IMR-90 (cell line): Measurements from ENCODE around the gene CSH2. TPM values are rescaled to one million over a fixed set of nuclear protein-coding genes. Genes with fewer than 3 reads are reported as not detected.

Source experiments
- ATAC-seq: fragments of 200-7000 bp; cut with Tn5 transposase; 2 replicates; pipeline ENCODE4 v1.9.1; 2020; ENCODE audit warnings: low read depth, mild to moderate bottlenecking, moderate library complexity
- BruUV-seq: library from RNA; stranded (reverse); fragments of 400-500 nt; replicated peaks from 2 replicates; lab custom pipeline; 2021; lab: Mats Ljungman, UMichigan
- CTCF ChIA-PET: fragments of 300-600 bp; formaldehyde crosslinking; extraction: SDS; loops from one replicate; lab custom pipeline; 2021; ENCODE audit warnings: antibody characterized with exemption; lab: Yijun Ruan, JAX
- POLR2A ChIA-PET: fragments of 300-600 bp; sonication (Branson Sonifier 250); formaldehyde crosslinking; loops from one replicate; lab custom pipeline; 2022; ENCODE audit warnings: antibody characterized with exemption; ENCODE audit not compliant: unreplicated experiment; lab: Charles Lee
- DNase-seq: peaks from one replicate; pipeline ENCODE4 v3.0.0; 2013
- H2AFZ ChIP-seq: replicated peaks from 2 replicates; pipeline ENCODE3; 2013; ENCODE audit warnings: low read length, mild to moderate bottlenecking; ENCODE audit not compliant: poor library complexity
- H2AK5ac ChIP-seq: 2 replicates; pipeline ENCODE4 v1.6.1; 2013; ENCODE audit warnings: low read depth, low read length, inconsistent platforms
- H2AK9ac ChIP-seq: replicated peaks from 2 replicates; pipeline ENCODE3; 2013; ENCODE audit warnings: mild to moderate bottlenecking, low read depth, low read length, moderate library complexity; ENCODE audit not compliant: poor library complexity
- H2BK120ac ChIP-seq: 2 replicates; pipeline ENCODE4 v1.6.1; 2013; ENCODE audit warnings: low read depth, low read length, inconsistent platforms
- H2BK15ac ChIP-seq: 3 replicates; pipeline ENCODE4 v1.6.1; 2013; ENCODE audit warnings: low read depth, low read length, inconsistent platforms
- H2BK20ac ChIP-seq: 2 replicates; pipeline ENCODE4 v1.6.1; 2013; ENCODE audit warnings: low read depth, mild to moderate bottlenecking, inconsistent platforms, low read length, moderate library complexity
- H2BK5ac ChIP-seq: 2 replicates; pipeline ENCODE4 v1.6.1; 2013; ENCODE audit warnings: mild to moderate bottlenecking, low read depth, low read length, inconsistent platforms; ENCODE audit not compliant: poor library complexity, severe bottlenecking
- H3K14ac ChIP-seq: replicated peaks from 2 replicates; pipeline ENCODE4 v1.6.1; 2013; ENCODE audit warnings: low read depth, low read length, inconsistent platforms
- H3K18ac ChIP-seq: 2 replicates; pipeline ENCODE4 v1.6.1; 2013; ENCODE audit warnings: low read depth, low read length, control low read depth
- H3K23ac ChIP-seq: 2 replicates; pipeline ENCODE4 v1.6.1; 2013; ENCODE audit warnings: low read depth, low read length, inconsistent platforms
- H3K27ac ChIP-seq: 2 replicates; pipeline ENCODE4 v1.5.1; 2013; ENCODE audit warnings: mild to moderate bottlenecking, control low read depth, low read length; ENCODE audit not compliant: insufficient read depth
- H3K27me3 ChIP-seq: 2 replicates; pipeline ENCODE4 v1.6.1; 2013; ENCODE audit warnings: low read length; ENCODE audit not compliant: control insufficient read depth, insufficient read depth
- H3K36me3 ChIP-seq: 2 replicates; pipeline ENCODE4 v1.6.1; 2013; ENCODE audit warnings: low read length, mixed read lengths; ENCODE audit not compliant: control insufficient read depth, insufficient read depth
- H3K4ac ChIP-seq: 2 replicates; pipeline ENCODE4 v1.6.1; 2013; ENCODE audit warnings: low read depth, low read length, inconsistent platforms
- H3K4me1 ChIP-seq: 2 replicates; pipeline ENCODE4 v1.6.1; 2013; ENCODE audit warnings: low read length, mixed read lengths; ENCODE audit not compliant: control insufficient read depth, insufficient read depth
- H3K4me2 ChIP-seq: 2 replicates; pipeline ENCODE4 v1.6.1; 2013; ENCODE audit warnings: low read depth, mild to moderate bottlenecking, control low read depth, low read length, moderate library complexity
- H3K4me3 ChIP-seq: 2 replicates; pipeline ENCODE4 v1.5.1; 2013; ENCODE audit warnings: low read depth, mild to moderate bottlenecking, control low read depth, low read length, moderate library complexity; ENCODE audit not compliant: insufficient read depth
- H3K56ac ChIP-seq: 2 replicates; pipeline ENCODE4 v1.6.1; 2013; ENCODE audit warnings: low read length, inconsistent platforms; ENCODE audit not compliant: insufficient read depth; ENCODE audit errors: extremely low read depth
- H3K79me1 ChIP-seq, 2 experiments: 2 replicates each; pipeline ENCODE4 v1.6.1; 2013; ENCODE audit warnings: low read length in 2 of 2, inconsistent platforms in 1 of 2, low read depth in 1 of 2
- H3K9ac ChIP-seq: 2 replicates; pipeline ENCODE4 v1.6.1; 2013; ENCODE audit warnings: low read depth, low read length, control low read depth
- H3K9me1 ChIP-seq: 2 replicates; pipeline ENCODE4 v1.6.1; 2013; ENCODE audit warnings: low read length, inconsistent platforms; ENCODE audit not compliant: insufficient read depth
- H3K9me3 ChIP-seq: 2 replicates; pipeline ENCODE4 v1.6.1; 2013; ENCODE audit warnings: low read length; ENCODE audit not compliant: control insufficient read depth, insufficient read depth
- H4K20me1 ChIP-seq: 2 replicates; pipeline ENCODE4 v1.6.1; 2013; ENCODE audit warnings: low read length, inconsistent platforms; ENCODE audit not compliant: insufficient read depth
- H4K5ac ChIP-seq: 2 replicates; pipeline ENCODE4 v1.6.1; 2013; ENCODE audit warnings: mild to moderate bottlenecking, low read depth, low read length, control low read depth
- H4K8ac ChIP-seq, 2 experiments: 2 replicates each; pipeline ENCODE4 v1.6.1; 2013; ENCODE audit warnings: low read depth in 2 of 2, low read length in 2 of 2, control low read depth in 1 of 2, inconsistent platforms in 1 of 2
- H4K91ac ChIP-seq: 2 replicates; pipeline ENCODE4 v1.6.1; 2013; ENCODE audit warnings: low read depth, low read length, inconsistent platforms; ENCODE audit not compliant: insufficient read depth
- BHLHE40 ChIP-seq: fragments of 150-350 bp; IDR thresholded peaks from 2 replicates; pipeline ENCODE4 v1.6.1; 2016; ENCODE audit warnings: mild to moderate bottlenecking, low read depth, low read length
- MXI1 ChIP-seq: IDR thresholded peaks from 2 replicates; pipeline ENCODE4 v1.6.1; 2012; ENCODE audit warnings: low read depth, mild to moderate bottlenecking, low read length, moderate library complexity, borderline replicate concordance
- SMC3 ChIP-seq: fragments of 150-350 bp; IDR thresholded peaks from 2 replicates; pipeline ENCODE4 v1.6.1; 2016; ENCODE audit warnings: low read depth, mild to moderate bottlenecking, antibody characterized with exemption, low read length, moderate library complexity
- whole genome bisulfite sequencing, 2 experiments: methylation state at CpG; one replicate each; pipeline versions ENCODE4 v1.1.5 to v1.1.7; 2013; ENCODE audit warnings: missing lambda C conversion rate in 2 of 2; ENCODE audit not compliant: insufficient read length in 1 of 2; ENCODE audit errors: extremely low coverage in 2 of 2; 5-methylcytosine and 5-hydroxymethylcytosine counted together
- dilution Hi-C: fragments of 300-500 bp; cut with HindIII; formaldehyde crosslinking; loops from one replicate; pipeline ENCODE4 v1.14.3; 2018; ENCODE audit warnings: low sequenced_read_pairs; ENCODE audit not compliant: unreplicated experiment
- in situ Hi-C: fragments of 300-500 bp; cut with MboI; formaldehyde crosslinking; loops from 3 replicates; pipeline ENCODE4 v1.14.3; 2019; ENCODE audit warnings: low sequenced_read_pairs, inconsistent platforms, mixed read lengths
- intact Hi-C: fragments of 100-400 bp; cut with micrococcal nuclease; formaldehyde crosslinking; loops from 2 replicates; pipeline ENCODE4 v1.10.0; 2022
- polyA plus RNA-seq, 3 experiments: library from polyadenylated mRNA; depleted of rRNA; stranded (reverse); fragments of >200 nt; gene quantifications; 2 replicates each; pipeline ENCODE4 v1.2.3, GENCODE V29; 2012; ENCODE audit warnings: low replicate concordance in 1 of 3
- total RNA-seq: library from RNA; depleted of rRNA; stranded (reverse); fragments of >200 nt; gene quantifications from 2 replicates; pipeline ENCODE4 v1.2.3, GENCODE V29; 2012

Gene CSH2
- total and polyA plus RNA-seq, 2 of the 4 experiments (the other 2 are of a cell fraction), result not detected

DNA sequence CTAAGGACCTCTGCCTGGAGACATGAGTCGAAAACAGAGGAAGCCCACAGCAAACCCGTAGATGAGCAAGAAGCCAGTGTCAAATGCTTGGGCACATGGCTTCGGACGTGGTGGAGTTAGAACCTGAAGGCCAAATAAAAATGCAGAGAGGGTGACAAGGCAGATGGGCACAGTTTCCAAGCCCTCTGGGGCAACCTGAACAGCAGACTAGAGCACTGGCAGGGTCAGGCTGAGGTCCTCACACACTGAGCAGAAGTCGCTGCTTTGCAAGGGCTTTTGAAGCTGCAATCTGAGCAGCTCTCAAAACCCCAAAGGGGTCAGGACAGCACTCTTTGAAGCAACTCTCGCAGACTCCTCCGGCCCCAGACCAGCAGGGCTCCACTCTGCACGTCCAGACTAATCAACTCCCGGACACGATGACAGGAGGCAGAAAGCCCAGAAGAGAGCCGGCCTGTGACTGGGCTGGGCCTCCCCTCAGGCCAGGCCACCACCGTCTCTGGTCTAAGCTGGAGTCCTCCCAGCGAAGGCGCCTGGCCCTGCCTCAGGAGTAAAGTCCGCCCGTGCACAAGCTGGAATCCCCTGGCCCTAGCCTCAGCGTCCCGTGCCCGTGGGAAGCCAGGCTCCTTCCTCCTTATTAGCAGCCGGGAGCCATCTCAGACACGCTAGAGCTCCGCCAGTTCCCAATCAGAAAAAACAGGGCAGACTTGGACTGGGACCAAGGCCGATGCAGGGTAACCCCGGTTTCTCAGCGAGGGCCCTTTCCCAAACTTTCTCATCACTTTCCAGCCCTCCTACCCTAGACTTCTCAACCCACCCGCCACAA lies 31.9 kb downstream of the CSH2 start:
- intact Hi-C loops, result no loop called here
- H3K14ac ChIP-seq, result peak overlapping the region; percentile 59
- ATAC-seq (peak; percentile 5), DNase-seq (peak; percentile 34)
- peaks cover 10 to 54% of the 10 kb centered on the region in 2 experiments; a peak in 3 of 4 replicates for H3K79me1 ChIP-seq
- dilution Hi-C loops, result no loop called here
- H2AFZ ChIP-seq, result peak overlapping the region; percentile 96
- H3K18ac ChIP-seq, result no peak overlapping the region; the same call in 1 of the 2 replicates
- peaks cover 34% of the 10 kb centered on the region for H4K20me1 ChIP-seq
- TF ChIP-seq SMC3, result no peak
- 0 out of 2 replicates have a peak, but pooled peaks have one; percentile 28 for TF ChIP-seq MXI1
- TF ChIP-seq BHLHE40, result peak; percentile 23; the same call in 1 of the 2 replicates
- peak overlapping the region; percentile 91 for H2AK9ac ChIP-seq
- H3K4ac ChIP-seq, result peak overlapping the region; percentile 65
- no TSS peak for BruUV-seq
- peak overlapping the region; percentile 94 for H3K4me2 ChIP-seq
- H3K9me3 ChIP-seq, result no peaks in the 10 kb centered on the region
- 5% methylated on average over 14 of the region's 26 CpGs; no CpG with 5 or more reads in 1 of the 2 experiments for WGBS, 2 experiments
- ChIA-PET CTCF (no interaction called here), POLR2A (no interaction called here)
- peak overlapping the region; percentile 81 for H3K4me3 ChIP-seq
- H2BK120ac ChIP-seq, result no peak overlapping the region; the same call in 1 of the 2 replicates
- peak overlapping the region; percentile 58 for H4K91ac ChIP-seq
- H3K56ac ChIP-seq, result peak overlapping the region; percentile 79
- peak overlapping the region; percentile 77 for H3K9ac ChIP-seq
- peak overlapping the region; percentile 1 to 70; a peak in 2 of 4 replicates for H4K8ac ChIP-seq
- H3K9me1 ChIP-seq, result peaks cover 12% of the 10 kb centered on the region
- peak overlapping the region; percentile 84 for H3K27ac ChIP-seq
- 0 out of 2 replicates have a peak overlapping the region, but pooled peaks have one; percentile 9 for H4K5ac ChIP-seq
- in situ Hi-C loops, result no loop called here
- peak overlapping the region; percentile 78 for H2AK5ac ChIP-seq
- H3K23ac ChIP-seq, result peak overlapping the region; percentile 97
- no peak overlapping the region for H2BK15ac ChIP-seq
- H3K4me1 ChIP-seq, result peaks cover 23% of the 10 kb centered on the region
- H2BK5ac ChIP-seq, result peak overlapping the region; percentile 51
- 0 out of 2 replicates have a peak overlapping the region, but pooled peaks have one; percentile 17 for H2BK20ac ChIP-seq
- H3K36me3 ChIP-seq, result peaks cover 5% of the 10 kb centered on the region
- H3K27me3 ChIP-seq, result no peaks in the 10 kb centered on the region
